ENCODE measurements around the gene ITGA2. TPM values are rescaled to one million over a fixed set of nuclear protein-coding genes. Genes with fewer than 3 reads are reported as not detected.

ITGA2 gene
- total and polyA plus RNA-seq, 2 donors (not counting 1 experiment from before 2014, with no cell fraction given) = not detected

GRCh38 chr5:53022930-53023511 is 33.9 kb downstream of the ITGA2 start:
- Mint-ChIP-seq H3K4me1 (no peaks in the 10 kb centered on the region), H3K9me3 (ENCODE audit: insufficient read depth) (no peaks in the 10 kb centered on the region), H3K27me3 (no peaks in the 10 kb centered on the region), H3K27ac (no peak overlapping the region), H3K4me3 (no peak overlapping the region)
- H3K4me3 ChIP-seq (ENCODE audit: control extremely low read depth in 1 of 5, extremely low read depth in 1 of 5, insufficient read depth in 1 of 5, low read depth in 2 of 5, low read length in 4 of 5) = no peak overlapping the region
- TF ChIP-seq, protein P1, sequence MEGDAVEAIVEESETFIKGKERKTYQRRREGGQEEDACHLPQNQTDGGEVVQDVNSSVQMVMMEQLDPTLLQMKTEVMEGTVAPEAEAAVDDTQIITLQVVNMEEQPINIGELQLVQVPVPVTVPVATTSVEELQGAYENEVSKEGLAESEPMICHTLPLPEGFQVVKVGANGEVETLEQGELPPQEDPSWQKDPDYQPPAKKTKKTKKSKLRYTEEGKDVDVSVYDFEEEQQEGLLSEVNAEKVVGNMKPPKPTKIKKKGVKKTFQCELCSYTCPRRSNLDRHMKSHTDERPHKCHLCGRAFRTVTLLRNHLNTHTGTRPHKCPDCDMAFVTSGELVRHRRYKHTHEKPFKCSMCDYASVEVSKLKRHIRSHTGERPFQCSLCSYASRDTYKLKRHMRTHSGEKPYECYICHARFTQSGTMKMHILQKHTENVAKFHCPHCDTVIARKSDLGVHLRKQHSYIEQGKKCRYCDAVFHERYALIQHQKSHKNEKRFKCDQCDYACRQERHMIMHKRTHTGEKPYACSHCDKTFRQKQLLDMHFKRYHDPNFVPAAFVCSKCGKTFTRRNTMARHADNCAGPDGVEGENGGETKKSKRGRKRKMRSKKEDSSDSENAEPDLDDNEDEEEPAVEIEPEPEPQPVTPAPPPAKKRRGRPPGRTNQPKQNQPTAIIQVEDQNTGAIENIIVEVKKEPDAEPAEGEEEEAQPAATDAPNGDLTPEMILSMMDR (IDR thresholded peaks at IDR 0.05) = no peak
- no peak for TF ChIP-seq EZH2 (IDR thresholded peaks at IDR 0.05; ENCODE audit: borderline replicate concordance, insufficient read depth, low read depth, low read length, poor library complexity, severe bottlenecking)
- WGBS (ENCODE audit: insufficient coverage) = 91% methylated on average over 5 of the region's 6 CpGs
- intact Hi-C loops (cut with micrococcal nuclease) = no loop called here
- no peak overlapping the region for H3K4me2 ChIP-seq (replicated peaks; ENCODE audit: low read depth, low read length, poor library complexity, severe bottlenecking)
- H3K36me3 ChIP-seq (replicated peaks in 1 of 2; ENCODE audit: control extremely low read depth in 1 of 2, control insufficient read depth in 1 of 2, extremely low read depth in 1 of 2, insufficient read depth in 2 of 2, low read length in 1 of 2) = no peaks in the 10 kb centered on the region
- CTCF ChIA-PET = no interaction called here
- H3K27me3 ChIP-seq (replicated peaks in 1 of 4; ENCODE audit: control extremely low read depth in 1 of 4, control insufficient read depth in 3 of 4, insufficient read depth in 4 of 4, low read length in 3 of 4) = peaks cover 0 to 6% (median 0%) of the 10 kb centered on the region in 4 experiments
- no peaks in the 10 kb centered on the region for H3K4me1 ChIP-seq (ENCODE audit: control insufficient read depth in 2 of 2, insufficient read depth in 2 of 2, low read length in 2 of 2)
- POLR2A ChIA-PET = no interaction called here
- H3K79me2 ChIP-seq (ENCODE audit: control insufficient read depth, insufficient read depth, low read length) = no peaks in the 10 kb centered on the region
- no peaks in the 10 kb centered on the region for H4K20me1 ChIP-seq (ENCODE audit: control insufficient read depth, insufficient read depth, low read length, poor library complexity, severe bottlenecking)
- no peak overlapping the region for H3K27ac ChIP-seq (ENCODE audit: low read length in 2 of 2)
- peaks cover 0 to 5% (median 0%) of the 10 kb centered on the region in 3 donors for H3K9me3 ChIP-seq (ENCODE audit: control extremely low read depth in 1 of 3, control insufficient read depth in 2 of 3, insufficient read depth in 1 of 3, low read length in 2 of 3)
- no peak for ATAC-seq (ENCODE audit: low read depth)
- no peak overlapping the region for H3K9ac ChIP-seq (ENCODE audit: low read length)
- no peak overlapping the region for H2AFZ ChIP-seq (ENCODE audit: insufficient read depth, low read depth, low read length, poor library complexity, severe bottlenecking)
- no peak for DNase-seq

- Histone ChIP-seq H3K4me2 (replicated peaks; ENCODE audit: low read depth, low read length, poor library complexity, severe bottlenecking) (no peak overlapping the region), H3K9ac (ENCODE audit: low read length) (no peak overlapping the region), H3K4me3 (ENCODE audit: control extremely low read depth in 1 of 5, extremely low read depth in 1 of 5, insufficient read depth in 1 of 5, low read depth in 2 of 5, low read length in 4 of 5) (no peak overlapping the region), H3K27me3 (replicated peaks in 1 of 4; ENCODE audit: control extremely low read depth in 1 of 4, control insufficient read depth in 3 of 4, insufficient read depth in 4 of 4, low read length in 3 of 4) (no peaks in the 10 kb centered on the region), H3K79me2 (ENCODE audit: control insufficient read depth, insufficient read depth, low read length) (no peaks in the 10 kb centered on the region), H4K20me1 (ENCODE audit: control insufficient read depth, insufficient read depth, low read length, poor library complexity, severe bottlenecking) (no peaks in the 10 kb centered on the region), H3K36me3 (replicated peaks in 1 of 2; ENCODE audit: control extremely low read depth in 1 of 2, control insufficient read depth in 1 of 2, extremely low read depth in 1 of 2, insufficient read depth in 2 of 2, low read length in 1 of 2) (no peaks in the 10 kb centered on the region), H3K27ac (ENCODE audit: low read length in 2 of 2) (no peak overlapping the region), H2AFZ (ENCODE audit: insufficient read depth, low read depth, low read length, poor library complexity, severe bottlenecking) (no peak overlapping the region), H3K4me1 (ENCODE audit: control insufficient read depth in 2 of 2, insufficient read depth in 2 of 2, low read length in 2 of 2) (no peaks in the 10 kb centered on the region), H3K9me3 (ENCODE audit: control extremely low read depth in 1 of 3, control insufficient read depth in 2 of 3, insufficient read depth in 1 of 3, low read length in 2 of 3) (no peaks in the 10 kb centered on the region)
- ChIA-PET POLR2A (no interaction called here), CTCF (no interaction called here)
- Mint-ChIP-seq H3K9me3 (ENCODE audit: insufficient read depth) (no peaks in the 10 kb centered on the region), H3K27me3 (no peaks in the 10 kb centered on the region), H3K4me3 (no peak overlapping the region), H3K4me1 (no peaks in the 10 kb centered on the region), H3K27ac (no peak overlapping the region)
- no peak for TF ChIP-seq EZH2 (IDR thresholded peaks at IDR 0.05; ENCODE audit: borderline replicate concordance, insufficient read depth, low read depth, low read length, poor library complexity, severe bottlenecking)
- TF ChIP-seq, protein P1 (IDR thresholded peaks at IDR 0.05) = no peak
- 60% methylated on average over 1 of the region's 2 CpGs for WGBS (ENCODE audit: insufficient coverage)
- intact Hi-C loops (cut with micrococcal nuclease) = no loop called here
- ATAC-seq (ENCODE audit: low read depth) (no peak), DNase-seq (no peak)
These were observed 34.8 kb downstream of the ITGA2 start for GRCh38 chr5:53023969-53024368.

Measured in B cell (primary cell).